ENCODE results near the gene CYP11A1. TPM values are rescaled to one million over a fixed set of nuclear protein-coding genes. Genes with fewer than 3 reads are reported as not detected.

The CYP11A1 gene
- total and polyA plus RNA-seq, 2 experiments from 2014 or later = 5.4 to 13.0 TPM

DNA sequence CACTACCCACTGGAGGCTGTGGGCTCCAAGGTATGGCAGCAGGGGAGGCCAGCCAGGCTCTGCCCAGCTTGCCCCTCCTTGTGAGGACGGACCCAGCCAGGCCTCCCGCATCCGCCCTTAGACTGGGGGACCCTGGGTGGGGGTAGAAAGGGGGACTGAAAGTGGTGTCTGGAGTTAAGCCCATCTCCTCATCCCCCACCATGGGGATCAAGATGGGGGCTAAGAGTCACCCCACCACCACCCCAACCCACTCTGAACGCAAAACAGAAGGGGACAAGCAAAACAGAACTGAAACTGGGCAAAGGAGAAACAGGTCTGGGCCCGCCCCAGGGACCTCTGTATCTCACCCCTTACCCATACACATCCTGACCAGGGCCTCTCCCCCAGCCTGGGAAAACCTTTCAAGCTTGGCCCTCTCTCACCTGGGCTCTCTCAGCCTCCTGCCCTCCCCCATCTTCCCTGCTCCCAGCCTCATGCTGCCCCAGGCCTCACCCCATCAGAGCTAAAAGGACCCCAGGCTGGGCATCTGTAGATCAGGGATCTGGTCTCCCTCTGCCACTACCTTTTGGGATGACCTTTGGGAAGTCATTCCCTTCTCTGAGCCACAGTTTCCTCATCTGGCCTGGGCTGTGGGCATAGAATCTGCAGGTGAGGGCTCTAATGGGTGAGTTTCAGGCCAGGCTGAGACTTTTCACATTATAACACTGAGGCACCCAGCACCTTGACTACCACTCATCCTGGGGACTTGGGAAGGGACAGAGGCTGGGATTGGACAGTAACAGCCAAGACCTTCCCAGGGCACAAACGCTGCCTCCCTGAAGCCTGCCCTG is 30.0 kb upstream of the CYP11A1 start:
- Histone ChIP-seq H3K9me3 (ENCODE audit: low read depth) (no peaks in the 10 kb centered on the region), H3K27me3 (no peaks in the 10 kb centered on the region), H3K36me3 (no peaks in the 10 kb centered on the region), H3K27ac (peak overlapping the region; percentile 90), H3K4me1 (ENCODE audit: low read depth) (peaks cover 14% of the 10 kb centered on the region), H3K4me3 (no peak overlapping the region)
- DNase-seq (ENCODE audit: low read depth in 1 of 2, low spot score in 1 of 2) = no peak
- TF ChIP-seq, protein P1, sequence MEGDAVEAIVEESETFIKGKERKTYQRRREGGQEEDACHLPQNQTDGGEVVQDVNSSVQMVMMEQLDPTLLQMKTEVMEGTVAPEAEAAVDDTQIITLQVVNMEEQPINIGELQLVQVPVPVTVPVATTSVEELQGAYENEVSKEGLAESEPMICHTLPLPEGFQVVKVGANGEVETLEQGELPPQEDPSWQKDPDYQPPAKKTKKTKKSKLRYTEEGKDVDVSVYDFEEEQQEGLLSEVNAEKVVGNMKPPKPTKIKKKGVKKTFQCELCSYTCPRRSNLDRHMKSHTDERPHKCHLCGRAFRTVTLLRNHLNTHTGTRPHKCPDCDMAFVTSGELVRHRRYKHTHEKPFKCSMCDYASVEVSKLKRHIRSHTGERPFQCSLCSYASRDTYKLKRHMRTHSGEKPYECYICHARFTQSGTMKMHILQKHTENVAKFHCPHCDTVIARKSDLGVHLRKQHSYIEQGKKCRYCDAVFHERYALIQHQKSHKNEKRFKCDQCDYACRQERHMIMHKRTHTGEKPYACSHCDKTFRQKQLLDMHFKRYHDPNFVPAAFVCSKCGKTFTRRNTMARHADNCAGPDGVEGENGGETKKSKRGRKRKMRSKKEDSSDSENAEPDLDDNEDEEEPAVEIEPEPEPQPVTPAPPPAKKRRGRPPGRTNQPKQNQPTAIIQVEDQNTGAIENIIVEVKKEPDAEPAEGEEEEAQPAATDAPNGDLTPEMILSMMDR (IDR thresholded peaks at IDR 0.05; ENCODE audit: low read depth, low read length) = no peak

DNA sequence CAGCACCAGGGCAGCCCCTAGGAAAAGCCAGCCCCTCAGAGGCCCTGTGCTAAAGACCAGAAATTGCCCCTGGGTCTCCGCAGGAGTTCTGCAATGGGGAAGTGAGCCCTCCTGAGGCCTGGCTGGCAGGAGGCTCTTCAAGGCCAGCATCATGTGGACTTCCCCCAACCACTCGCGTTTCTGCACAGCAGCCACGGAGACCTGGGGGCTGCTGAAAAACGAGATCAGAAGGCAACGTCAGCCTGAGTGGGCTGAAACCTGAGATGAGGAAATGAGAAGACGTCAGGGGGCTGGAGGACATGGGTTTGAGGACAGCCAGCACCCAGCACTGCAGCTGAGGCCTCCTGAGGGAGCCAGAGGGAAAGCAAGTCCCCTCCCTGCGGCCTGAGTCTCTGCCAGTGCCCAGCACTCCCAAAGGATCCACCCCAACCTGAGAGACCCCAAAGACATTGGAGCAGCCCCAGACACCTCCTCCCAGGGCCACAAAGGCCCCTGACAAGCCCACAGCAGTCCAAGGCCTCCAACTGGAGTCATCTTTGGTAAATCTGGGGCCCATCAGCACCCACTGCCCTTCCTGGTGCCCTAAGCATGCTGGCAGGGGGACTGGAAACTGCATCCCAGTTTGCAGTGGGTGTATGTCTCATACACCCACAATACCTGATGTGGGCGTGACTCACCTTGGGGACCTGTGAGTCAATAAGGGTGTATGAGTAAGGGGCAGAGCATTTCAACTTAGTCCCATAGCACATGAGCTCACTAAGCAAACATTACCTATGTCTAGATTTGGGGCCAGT is 29.2 kb upstream of the CYP11A1 start:
- Histone ChIP-seq H3K4me3 (no peak overlapping the region), H3K27ac (peak overlapping the region; percentile 90), H3K36me3 (no peaks in the 10 kb centered on the region), H3K9me3 (ENCODE audit: low read depth) (no peaks in the 10 kb centered on the region), H3K27me3 (no peaks in the 10 kb centered on the region), H3K4me1 (ENCODE audit: low read depth) (peaks cover 14% of the 10 kb centered on the region)
- TF ChIP-seq, protein P1 (IDR thresholded peaks at IDR 0.05; ENCODE audit: low read depth, low read length) = no peak
- peak in 1 of 2 donors; percentile 86 for DNase-seq (ENCODE audit: low read depth in 1 of 2, low spot score in 1 of 2)

DNA sequence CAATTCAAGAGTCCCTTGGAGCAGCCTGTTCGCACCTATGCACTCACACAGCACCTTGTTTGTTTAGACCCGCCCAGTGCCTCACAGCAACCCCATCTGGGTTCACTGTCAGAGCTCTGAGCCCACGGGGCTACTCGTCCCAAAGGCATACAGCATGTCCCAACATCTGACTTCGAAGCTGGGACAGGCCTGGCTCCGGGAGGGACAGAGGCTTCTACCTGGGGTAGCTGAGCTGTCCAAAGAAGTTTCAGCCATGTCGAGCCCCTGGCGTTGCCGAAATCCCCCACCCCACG is 28.6 kb upstream of the CYP11A1 start:
- TF ChIP-seq, protein P1 (IDR thresholded peaks at IDR 0.05; ENCODE audit: low read depth, low read length) = no peak
- DNase-seq (ENCODE audit: low read depth in 1 of 2, low spot score in 1 of 2) = no peak
- Histone ChIP-seq H3K27ac (peak overlapping the region; percentile 90), H3K36me3 (no peaks in the 10 kb centered on the region), H3K9me3 (ENCODE audit: low read depth) (no peaks in the 10 kb centered on the region), H3K4me3 (no peak overlapping the region), H3K4me1 (ENCODE audit: low read depth) (peaks cover 14% of the 10 kb centered on the region), H3K27me3 (no peaks in the 10 kb centered on the region)

DNA sequence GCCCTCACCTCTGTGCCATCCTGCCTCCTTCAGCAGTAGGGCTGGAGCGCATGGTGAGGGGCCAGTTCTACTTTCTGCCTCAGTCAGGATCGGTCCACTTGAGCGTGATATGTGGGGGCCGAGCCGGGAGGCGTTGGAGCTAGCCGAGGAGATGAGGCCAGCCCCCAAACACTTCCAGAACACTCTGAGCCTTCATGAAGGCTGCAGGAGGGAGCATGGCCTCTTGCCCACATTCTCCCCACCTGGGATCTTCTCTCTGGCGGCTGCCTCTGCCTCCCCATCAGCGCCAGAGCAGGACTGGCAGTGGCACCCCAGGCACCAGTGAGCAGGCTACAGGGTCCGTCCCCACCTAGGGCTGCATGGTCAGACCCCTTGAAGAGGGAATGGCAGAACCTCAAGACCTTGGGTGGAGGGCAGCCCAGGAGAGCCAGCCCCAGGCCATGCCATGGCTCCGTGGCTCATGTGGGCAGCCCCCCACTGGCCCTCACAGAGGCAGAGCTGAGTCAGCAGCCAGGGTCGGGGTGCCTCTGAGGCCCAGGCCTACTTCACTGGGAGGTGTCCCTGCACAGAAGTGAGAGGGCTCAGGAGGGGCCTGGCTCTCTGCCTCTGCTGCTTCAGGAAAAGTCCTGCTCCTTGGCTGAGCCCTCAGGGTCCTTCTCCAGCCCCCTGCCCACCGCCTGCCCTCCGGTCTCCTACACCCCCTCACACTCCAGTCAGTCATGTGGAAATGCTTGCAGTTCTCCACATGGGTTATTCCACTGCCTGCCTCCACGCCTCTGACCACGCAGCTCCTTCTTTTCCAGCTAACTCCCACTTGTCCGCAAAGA is 28.1 kb upstream of the CYP11A1 start:
- Histone ChIP-seq H3K27ac (peak overlapping the region; percentile 90), H3K9me3 (ENCODE audit: low read depth) (no peaks in the 10 kb centered on the region), H3K4me3 (no peak overlapping the region), H3K27me3 (no peaks in the 10 kb centered on the region), H3K36me3 (no peaks in the 10 kb centered on the region), H3K4me1 (ENCODE audit: low read depth) (peaks cover 14% of the 10 kb centered on the region)
- TF ChIP-seq, protein P1 (IDR thresholded peaks at IDR 0.05; ENCODE audit: low read depth, low read length) = no peak
- DNase-seq (ENCODE audit: low read depth in 1 of 2, low spot score in 1 of 2) = no peak

DNA sequence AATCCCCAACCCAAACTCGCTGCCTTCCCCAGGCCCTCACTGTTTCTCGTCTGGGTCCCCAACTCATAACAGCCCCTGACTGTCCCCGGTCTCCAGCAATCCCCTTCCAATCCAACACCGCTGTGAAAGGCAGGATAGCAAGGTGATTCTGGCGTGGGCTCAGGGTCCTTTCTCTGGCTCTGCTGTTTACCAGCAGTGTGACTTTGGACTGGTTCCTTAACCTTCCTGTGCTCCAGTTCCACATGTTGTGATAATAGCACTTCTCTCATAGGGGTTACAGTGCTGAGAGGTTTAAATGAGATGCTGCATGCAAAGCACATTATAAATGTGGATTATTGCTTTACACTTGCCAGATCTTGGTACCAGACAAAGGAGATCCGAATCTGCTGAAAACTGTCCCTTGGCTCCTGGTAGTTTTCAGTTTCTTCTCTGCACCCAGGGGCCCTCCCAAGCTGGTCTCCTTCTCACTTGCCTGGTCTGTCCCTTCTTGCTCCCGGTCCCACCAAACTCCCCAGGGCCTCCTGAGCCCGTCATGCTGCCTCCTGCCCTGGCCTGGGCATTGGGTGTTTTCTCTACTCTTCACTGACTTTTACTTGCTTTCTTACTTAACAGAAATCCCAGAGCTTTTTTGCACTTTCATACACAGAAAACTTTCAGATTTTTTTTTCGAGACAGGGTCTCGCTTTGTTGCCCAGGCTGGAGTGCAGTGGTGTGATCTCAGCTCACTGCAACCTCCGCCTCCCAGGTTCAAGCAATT is 26.8 kb upstream of the CYP11A1 start:
- no peak overlapping the region for H3K27ac ChIP-seq
- no peaks in the 10 kb centered on the region for H3K36me3 ChIP-seq
- H3K9me3 ChIP-seq (ENCODE audit: low read depth) = no peaks in the 10 kb centered on the region
- TF ChIP-seq, protein P1 (IDR thresholded peaks at IDR 0.05; ENCODE audit: low read depth, low read length) = no peak
- no peak overlapping the region for H3K4me3 ChIP-seq
- H3K4me1 ChIP-seq (ENCODE audit: low read depth) = peaks cover 21% of the 10 kb centered on the region
- no peaks in the 10 kb centered on the region for H3K27me3 ChIP-seq
- DNase-seq (ENCODE audit: low read depth in 1 of 2, low spot score in 1 of 2) = no peak
